Measurements from ENCODE around the gene AMPD1.
A peak's percentile ranks its signal among the peaks of the same experiment; 100 is the strongest.

AMPD1 gene

GRCh38 chr1:114696810-114697209 lies 1.5 kb upstream of the AMPD1 start:
- no peak for DNase-seq (ENCODE audit: low spot score)

- no peak for DNase-seq (ENCODE audit: low spot score)
Observed at GRCh38 chr1:114694540-114695310, 621 bp downstream of the AMPD1 start.

GRCh38 chr1:114692947-114693346 lies 2.4 kb downstream of the AMPD1 start:
- no peak for DNase-seq (ENCODE audit: low spot score)

GRCh38 chr1:114691061-114691460 lies 4.3 kb downstream of the AMPD1 start:
- no peak for DNase-seq (ENCODE audit: low spot score)

GRCh38 chr1:114690148-114690547 lies 5.2 kb downstream of the AMPD1 start:
- no peak for DNase-seq (ENCODE audit: low spot score)

GRCh38 chr1:114688526-114688925 lies 6.8 kb downstream of the AMPD1 start:
- no peak for DNase-seq (ENCODE audit: low spot score)

GRCh38 chr1:114685851-114686250 lies 9.5 kb downstream of the AMPD1 start:
- no peak for DNase-seq (ENCODE audit: low spot score)

GRCh38 chr1:114677691-114678090 lies 17.7 kb downstream of the AMPD1 start:
- no peak for DNase-seq (ENCODE audit: low spot score)

- no peak for DNase-seq (ENCODE audit: low spot score)
Observed at GRCh38 chr1:114676115-114676514, 19.2 kb downstream of the AMPD1 start.

- DNase-seq (ENCODE audit: low spot score), result no peak
Observed at GRCh38 chr1:114671939-114672275, 23.4 kb downstream of the AMPD1 start.

GRCh38 chr1:114671011-114671938 lies 24.1 kb downstream of the AMPD1 start:
- peak; percentile 13 for DNase-seq (ENCODE audit: low spot score)

- peak; percentile 97 for DNase-seq (ENCODE audit: low spot score)
Observed at GRCh38 chr1:114670083-114671010, 25.0 kb downstream of the AMPD1 start.

- no peak for DNase-seq (ENCODE audit: low spot score)
Observed at GRCh38 chr1:114669562-114670082, 25.7 kb downstream of the AMPD1 start, which contains the start of gene DENND2C. Gene DENND2C (minus strand): TSS chr1:114670049. CDS start chr1:114625984, 44,065 bp downstream.

GRCh38 chr1:114668784-114669561 lies 26.4 kb downstream of the AMPD1 start:
- peak; percentile 40 for DNase-seq (ENCODE audit: low spot score)

- no peak for DNase-seq (ENCODE audit: low spot score)
Observed at GRCh38 chr1:114668373-114668772, 27.0 kb downstream of the AMPD1 start.

GRCh38 chr1:114666954-114667353 lies 28.4 kb downstream of the AMPD1 start:
- DNase-seq (ENCODE audit: low spot score), result no peak

- no peak for DNase-seq (ENCODE audit: low spot score)
Observed at GRCh38 chr1:114660238-114660637, 35.1 kb downstream of the AMPD1 start.

- no peak for DNase-seq (ENCODE audit: low spot score)
Observed at GRCh38 chr1:114651893-114652292, 43.5 kb downstream of the AMPD1 start.

- no peak for DNase-seq (ENCODE audit: low spot score)
Observed at GRCh38 chr1:114648503-114648902, 46.8 kb downstream of the AMPD1 start.

GRCh38 chr1:114641377-114641776 lies 54.0 kb downstream of the AMPD1 start:
- DNase-seq (ENCODE audit: low spot score), result no peak

GRCh38 chr1:114638910-114639309 lies 56.4 kb downstream of the AMPD1 start:
- no peak for DNase-seq (ENCODE audit: low spot score)
